Spleen (tissue), 11 donors: Measurements from ENCODE around the gene ARL8B. TPM values are rescaled to one million over a fixed set of nuclear protein-coding genes. Genes with fewer than 3 reads are reported as not detected.
"Not testable (repeated sequence)": the region's sequence is repeated elsewhere in the genome, so short reads cannot be mapped to it uniquely, and the experiment has no call there.

Experiments
- DNase-seq: peaks from one replicate; pipeline ENCODE4 v3.0.0-alpha.2; 2020
- H3K27ac ChIP-seq, 8 donors: fragments of 200-600 bp; sonication (generic) in 7 of 8; 1 replicate in 4 of 8; 2 replicates in 4 of 8; pipeline versions ENCODE4 v1.5.0 to v1.8.0; 2016 to 2021; ENCODE audit warnings: inconsistent platforms in 4 of 8, mild to moderate bottlenecking in 4 of 8, moderate library complexity in 1 of 8
- H3K27me3 ChIP-seq, 7 donors: fragments of 200-600 bp; sonication (generic) in 6 of 7; replicated peaks in 1 of 7; 1 replicate in 4 of 7; 2 replicates in 3 of 7; pipeline versions ENCODE4 v1.5.0 to v1.8.0; 2016 to 2021; ENCODE audit warnings: inconsistent platforms in 3 of 7, mild to moderate bottlenecking in 1 of 7
- H3K36me3 ChIP-seq, 6 donors: fragments of 200-600 bp; sonication (generic) in 5 of 6; 1 replicate in 4 of 6; 2 replicates in 2 of 6; pipeline versions ENCODE4 v1.5.0 to v1.8.0; 2016 to 2021; ENCODE audit warnings: inconsistent platforms in 2 of 6
- H3K4me1 ChIP-seq, 6 donors: fragments of 200-600 bp; sonication (generic) in 5 of 6; 1 replicate in 3 of 6; 2 replicates in 3 of 6; pipeline versions ENCODE4 v1.5.0 to v1.8.0; 2016 to 2021; ENCODE audit warnings: inconsistent platforms in 3 of 6
- H3K4me3 ChIP-seq, 8 donors: fragments of 200-600 bp; sonication (generic) in 7 of 8; 1 replicate in 4 of 8; 2 replicates in 4 of 8; pipeline versions ENCODE4 v1.5.0 to v1.8.0; 2016 to 2021; ENCODE audit warnings: inconsistent platforms in 4 of 8, mild to moderate bottlenecking in 4 of 8, moderate library complexity in 2 of 8
- H3K9me3 ChIP-seq, 8 donors: fragments of 200-600 bp; sonication (generic) in 7 of 8; 1 replicate in 4 of 8; 2 replicates in 4 of 8; pipeline versions ENCODE4 v1.5.0 to v1.8.0; 2016 to 2021; ENCODE audit warnings: inconsistent platforms in 4 of 8
- POLR2A ChIP-seq, 3 donors: fragments of 450-650 bp; IDR thresholded peaks; one replicate each; pipeline ENCODE4 v1.5.1; 2017; ENCODE audit warnings: antibody characterized with exemption in 3 of 3, mild to moderate bottlenecking in 1 of 3
- POLR2AphosphoS5 ChIP-seq, 3 donors: sonication (generic); formaldehyde crosslinking; IDR thresholded peaks; one replicate each; pipeline ENCODE4 v1.5.1; 2017; ENCODE audit warnings: antibody characterized with exemption in 3 of 3
- WGBS, 5 donors: extraction: QIAGEN DNeasy Blood & Tissue Kit in 3 of 5; methylation state at CpG; one replicate each; pipeline versions ENCODE4 v1.1.5 to v1.1.7; 2013 to 2018; 5-methylcytosine and 5-hydroxymethylcytosine counted together
- intact Hi-C: fragments of 100-400 bp; cut with DNase I; formaldehyde crosslinking; loops from one replicate; pipeline ENCODE4 v1.15.0; 2023; ENCODE audit warnings: low total_unique reads
- polyA plus RNA-seq, 3 donors: library from polyadenylated mRNA; stranded (reverse); fragments of 200-250 nt; gene quantifications; one replicate each; pipeline ENCODE4 v1.2.1, GENCODE V29; 2013
- total RNA-seq, 7 donors: library from RNA; depleted of rRNA in 3 of 7; stranded (reverse); fragments of >200 nt in 3 of 7; fragmentation: NEBNext Ultra II Directional in 4 of 7; extraction: Animal tissue kit (Norgen Biotek cat#: 25700) in 4 of 7; gene quantifications; one replicate each; pipeline versions ENCODE4 v1.1.0 to v1.2.1, GENCODE V29; 2016 to 2021
- TF ChIP-seq, protein P1 (sequence below), 11 experiments: fragments of 200-600 bp in 7 of 11; fragments of 450-650 bp in 4 of 11; sonication (generic) in 4 of 11; IDR thresholded peaks in 8 of 11; conservative IDR thresholded peaks in 3 of 11; 1 replicate in 7 of 11; 2 replicates in 4 of 11; pipeline versions ENCODE4 v1.4.0 to v1.8.0; 2016 to 2021; ENCODE audit warnings: antibody characterized with exemption in 11 of 11, inconsistent platforms in 4 of 11, mild to moderate bottlenecking in 1 of 11
- donor health status: healthy with polysubstance abuse.
- donor health status: DM: no; HTN: no; CAD: no; lungs with moderate emphysema.
- donor health status: DM: no; HTN: no; CAD: no.
- donor health status: Bipolar disorder and iron deficiency.
- donor health status: healthy.
- donor health status: DM: no; HTN: no; CAD: no.
- donor health status: DM: yes; HTN: yes; CAD: no.

The ARL8B gene
- total and polyA plus RNA-seq, 10 donors = 23.0 to 120 (median 58.9) TPM

DNA sequence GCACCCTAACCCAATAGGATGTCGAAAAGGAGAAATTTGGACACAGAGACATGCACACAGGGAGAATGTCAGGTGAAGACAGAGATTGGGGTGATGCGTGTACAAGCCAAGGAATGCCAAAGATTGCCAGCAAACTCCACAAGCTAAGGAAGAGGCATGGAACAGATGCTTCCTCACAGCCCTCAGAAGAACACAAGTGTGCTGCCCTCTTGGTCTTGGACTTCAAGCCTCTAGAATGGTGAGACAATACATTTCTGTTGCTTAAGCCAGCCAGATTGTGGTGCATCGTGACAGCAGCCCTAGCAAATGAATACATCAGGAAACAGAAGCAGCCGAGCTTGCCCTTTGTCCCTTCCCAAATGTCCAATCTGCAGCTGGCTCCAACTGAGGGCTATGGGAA is 23.7 kb upstream of the ARL8B start:
- peaks cover 0 to 28% (median 5%) of the 10 kb centered on the region in 7 donors for H3K27me3 ChIP-seq

GRCh38 chr3:5102532-5102931 is 19.6 kb upstream of the ARL8B start:
- Histone ChIP-seq H3K36me3 (no peaks in the 10 kb centered on the region), H3K4me3 (no peak overlapping the region), H3K9me3 (no peaks in the 10 kb centered on the region), H3K27me3 (no peaks in the 10 kb centered on the region), H3K4me1 (no peaks in the 10 kb centered on the region), H3K27ac (no peak overlapping the region)
- TF ChIP-seq, protein P1, sequence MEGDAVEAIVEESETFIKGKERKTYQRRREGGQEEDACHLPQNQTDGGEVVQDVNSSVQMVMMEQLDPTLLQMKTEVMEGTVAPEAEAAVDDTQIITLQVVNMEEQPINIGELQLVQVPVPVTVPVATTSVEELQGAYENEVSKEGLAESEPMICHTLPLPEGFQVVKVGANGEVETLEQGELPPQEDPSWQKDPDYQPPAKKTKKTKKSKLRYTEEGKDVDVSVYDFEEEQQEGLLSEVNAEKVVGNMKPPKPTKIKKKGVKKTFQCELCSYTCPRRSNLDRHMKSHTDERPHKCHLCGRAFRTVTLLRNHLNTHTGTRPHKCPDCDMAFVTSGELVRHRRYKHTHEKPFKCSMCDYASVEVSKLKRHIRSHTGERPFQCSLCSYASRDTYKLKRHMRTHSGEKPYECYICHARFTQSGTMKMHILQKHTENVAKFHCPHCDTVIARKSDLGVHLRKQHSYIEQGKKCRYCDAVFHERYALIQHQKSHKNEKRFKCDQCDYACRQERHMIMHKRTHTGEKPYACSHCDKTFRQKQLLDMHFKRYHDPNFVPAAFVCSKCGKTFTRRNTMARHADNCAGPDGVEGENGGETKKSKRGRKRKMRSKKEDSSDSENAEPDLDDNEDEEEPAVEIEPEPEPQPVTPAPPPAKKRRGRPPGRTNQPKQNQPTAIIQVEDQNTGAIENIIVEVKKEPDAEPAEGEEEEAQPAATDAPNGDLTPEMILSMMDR (IDR thresholded peaks at IDR 0.05 in 8 of 11, conservative IDR thresholded peaks at IDR 0.05 in 3 of 11) = no peak
- TF ChIP-seq POLR2A (IDR thresholded peaks at IDR 0.05) = no peak
- no peak for TF ChIP-seq POLR2AphosphoS5 (IDR thresholded peaks at IDR 0.05)
- intact Hi-C loops = no loop called here
- WGBS, 5 donors = 67 to 89% (median 85%) methylated on average over 3 of the region's 3 CpGs
- no peak for DNase-seq

More for the DNA sequence above, 23.7 kb upstream of the ARL8B start:
- TF ChIP-seq POLR2AphosphoS5 (IDR thresholded peaks at IDR 0.05) (no peak), POLR2A (IDR thresholded peaks at IDR 0.05) (no peak)
- TF ChIP-seq, protein P1 (IDR thresholded peaks at IDR 0.05 in 8 of 11, conservative IDR thresholded peaks at IDR 0.05 in 3 of 11) = no peak
- intact Hi-C loops = no loop called here
- DNase-seq = no peak
- 59 to 78% (median 62%) methylated on average over 4 of the region's 4 CpGs for WGBS, 5 donors
- H3K9me3 ChIP-seq = no peaks in the 10 kb centered on the region
- H3K27ac ChIP-seq = no peak overlapping the region
- no peak overlapping the region for H3K4me3 ChIP-seq
- H3K36me3 ChIP-seq = no peaks in the 10 kb centered on the region
- peaks cover 0 to 11% (median 4%) of the 10 kb centered on the region in 6 donors for H3K4me1 ChIP-seq

GRCh38 chr3:5103743-5104142 is 18.3 kb upstream of the ARL8B start:
- Histone ChIP-seq H3K27ac (no peak overlapping the region), H3K9me3 (no peaks in the 10 kb centered on the region), H3K36me3 (no peaks in the 10 kb centered on the region), H3K27me3 (no peaks in the 10 kb centered on the region), H3K4me1 (no peaks in the 10 kb centered on the region), H3K4me3 (no peak overlapping the region)
- WGBS, 5 donors = 78 to 89% (median 83%) methylated on average over 3 of the region's 3 CpGs
- TF ChIP-seq POLR2A (IDR thresholded peaks at IDR 0.05) (no peak), POLR2AphosphoS5 (IDR thresholded peaks at IDR 0.05) (no peak)
- TF ChIP-seq, protein P1 (IDR thresholded peaks at IDR 0.05 in 8 of 11, conservative IDR thresholded peaks at IDR 0.05 in 3 of 11) = no peak
- intact Hi-C loops = no loop called here
- no peak for DNase-seq

DNA sequence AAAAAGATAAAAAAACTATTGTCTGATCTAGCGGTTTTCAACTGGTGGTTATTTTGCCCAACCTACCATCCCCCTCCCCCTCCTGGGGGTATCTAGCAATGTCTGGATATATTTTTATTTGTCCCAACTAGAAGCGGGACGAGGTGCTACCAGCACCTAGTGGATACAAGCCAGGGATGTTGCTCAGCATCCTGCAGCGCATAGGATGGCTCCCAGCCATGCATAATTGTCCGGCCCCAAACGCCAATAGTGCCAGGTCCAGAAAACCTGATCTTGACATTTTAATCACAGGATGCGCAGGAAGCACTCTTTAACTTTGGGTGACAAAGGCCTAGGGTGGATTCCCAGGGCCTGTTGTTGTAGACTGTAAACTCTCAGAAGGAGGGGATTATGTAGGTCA is 17.0 kb upstream of the ARL8B start:
- no peak overlapping the region for H3K27ac ChIP-seq
- 71 to 91% (median 79%) methylated on average over 7 of the region's 7 CpGs for WGBS, 5 donors
- H3K36me3 ChIP-seq = no peaks in the 10 kb centered on the region
- H3K4me3 ChIP-seq = no peak overlapping the region
- TF ChIP-seq POLR2A (IDR thresholded peaks at IDR 0.05) = no peak
- TF ChIP-seq, protein P1 (IDR thresholded peaks at IDR 0.05 in 8 of 11, conservative IDR thresholded peaks at IDR 0.05 in 3 of 11) = no peak
- TF ChIP-seq POLR2AphosphoS5 (IDR thresholded peaks at IDR 0.05) = no peak
- no peaks in the 10 kb centered on the region for H3K9me3 ChIP-seq
- no peak for DNase-seq
- intact Hi-C loops = no loop called here
- H3K4me1 ChIP-seq = no peaks in the 10 kb centered on the region
- H3K27me3 ChIP-seq = no peaks in the 10 kb centered on the region

DNA sequence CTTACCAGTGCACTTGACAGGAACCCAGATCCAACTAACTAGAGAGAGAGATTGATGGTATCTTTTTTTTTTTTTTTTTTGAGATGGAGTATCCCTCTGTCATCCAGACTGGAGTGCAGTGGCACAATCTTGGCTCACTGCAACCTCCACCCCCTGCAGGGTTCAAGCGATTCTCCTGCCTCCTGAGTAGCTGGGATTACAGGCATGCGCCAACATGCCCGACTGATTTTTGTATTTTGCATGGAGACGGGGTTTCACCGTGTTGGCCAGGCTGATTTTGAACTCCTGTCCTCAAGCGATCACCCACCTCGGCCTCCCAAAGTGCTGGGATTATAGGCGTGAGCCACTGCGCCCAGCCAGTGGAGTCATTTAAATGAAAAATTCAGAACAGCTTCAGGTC is 15.7 kb upstream of the ARL8B start:
- H3K36me3 ChIP-seq, H3K27ac ChIP-seq, H3K9me3 ChIP-seq, H3K27me3 ChIP-seq, intact Hi-C loops, H3K4me1 ChIP-seq, DNase-seq, H3K4me3 ChIP-seq: not testable (repeated sequence)
- WGBS, 5 donors = 92 to 95% (median 94%) methylated on average over 9 of the region's 9 CpGs

DNA sequence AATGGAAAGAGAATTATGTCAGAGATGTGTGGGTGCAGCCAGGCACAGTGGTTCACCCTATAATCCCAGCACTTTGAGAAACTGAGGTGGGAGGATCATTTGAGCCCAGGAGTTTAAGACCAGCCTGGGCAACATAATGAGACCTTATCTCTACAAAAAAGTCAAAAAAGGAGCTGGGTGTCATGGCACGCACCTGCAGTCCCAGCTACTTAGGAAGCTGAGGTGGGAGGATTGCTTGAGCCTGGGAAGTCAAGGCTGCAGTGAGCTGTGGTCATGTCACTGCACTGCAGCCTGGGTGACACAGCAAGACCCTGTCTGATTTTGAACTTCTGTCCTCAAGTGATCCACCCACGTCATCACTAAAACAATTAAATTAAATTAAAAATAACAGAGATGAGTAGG is 15.2 kb upstream of the ARL8B start:
- DNase-seq, H3K36me3 ChIP-seq, H3K27ac ChIP-seq, H3K27me3 ChIP-seq, intact Hi-C loops, H3K4me3 ChIP-seq, H3K9me3 ChIP-seq, H3K4me1 ChIP-seq: not testable (repeated sequence)
- WGBS, 5 donors = 77 to 91% (median 80%) methylated on average over 2 of the region's 2 CpGs
